HUES64 (cell line): ENCODE results near the gene MICAL3.
"Not testable (repeated sequence)": the region's sequence is repeated elsewhere in the genome, so short reads cannot be mapped to it uniquely, and the experiment has no call there.

Experiments
- H3K27ac ChIP-seq: 2 replicates; pipeline ENCODE4 v1.7.0; 2013; ENCODE audit warnings: low read depth, low read length, inconsistent platforms
- H3K27me3 ChIP-seq: 2 replicates; pipeline ENCODE4 v1.6.1; 2013; ENCODE audit warnings: mild to moderate bottlenecking, low read length; ENCODE audit not compliant: insufficient read depth
- H3K36me3 ChIP-seq: 2 replicates; pipeline ENCODE4 v1.6.1; 2013; ENCODE audit warnings: mild to moderate bottlenecking, low read length; ENCODE audit not compliant: insufficient read depth
- H3K4me1 ChIP-seq: 2 replicates; pipeline ENCODE4 v1.6.1; 2013; ENCODE audit warnings: mild to moderate bottlenecking, low read length, moderate library complexity; ENCODE audit not compliant: insufficient read depth
- H3K4me3 ChIP-seq: 2 replicates; pipeline ENCODE4 v1.5.1; 2013; ENCODE audit warnings: mild to moderate bottlenecking, low read length, moderate library complexity
- H3K9ac ChIP-seq: 2 replicates; pipeline ENCODE4 v1.6.1; 2013; ENCODE audit warnings: mild to moderate bottlenecking, low read depth, low read length
- H3K9me3 ChIP-seq: 2 replicates; pipeline ENCODE4 v1.6.1; 2013; ENCODE audit warnings: low read depth, low read length; ENCODE audit not compliant: insufficient read depth
- WGBS: fragments of 150-250, 120-280 bp; methylation state at CpG from one replicate; pipeline ENCODE4 v1.1.7; 2013; ENCODE audit warnings: missing lambda C conversion rate; 5-methylcytosine and 5-hydroxymethylcytosine counted together

MICAL3 gene

DNA sequence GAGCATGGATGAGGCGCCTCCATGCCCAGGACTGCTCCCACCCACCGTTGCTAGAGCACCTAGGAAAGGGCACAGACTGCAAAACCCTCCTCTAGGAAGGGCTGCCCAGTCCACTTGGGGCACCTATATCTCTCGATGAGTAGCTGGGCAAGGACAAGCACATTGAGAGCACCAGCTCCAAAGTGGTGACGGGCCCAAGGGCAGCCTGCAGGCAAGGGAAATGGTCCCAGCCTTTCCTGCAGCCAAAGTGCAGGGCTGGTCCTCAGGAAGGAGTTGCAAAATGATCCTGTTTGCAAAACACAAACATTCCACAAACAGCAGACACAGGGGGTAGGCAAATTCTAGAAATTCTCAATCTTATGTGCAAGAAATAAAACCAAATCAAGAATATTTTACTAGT, 32.4 kb downstream of the MICAL3 start:
- H3K27ac ChIP-seq = not testable (repeated sequence)

DNA sequence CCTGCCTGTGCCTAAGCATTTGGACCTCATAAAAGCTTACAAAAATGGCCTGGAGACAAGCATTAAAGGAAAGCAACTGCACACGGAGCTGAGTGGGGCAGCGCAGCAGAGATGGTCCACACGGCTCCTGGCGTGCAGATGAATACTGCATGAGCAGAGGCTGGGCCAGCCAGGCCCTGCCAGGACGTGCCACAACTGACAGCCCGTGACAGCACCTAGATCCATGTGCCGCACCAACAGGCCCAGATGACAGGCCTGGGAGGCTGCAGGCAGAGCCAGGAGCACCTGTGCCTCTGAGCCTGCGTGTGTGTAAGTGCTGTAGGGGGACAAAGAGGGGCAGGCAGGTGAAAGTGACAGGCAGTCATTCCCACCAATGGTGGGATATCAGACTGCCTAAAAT, 33.4 kb downstream of the MICAL3 start:
- H3K9ac ChIP-seq = no peak overlapping the region
- 93% methylated on average over 8 of the region's 8 CpGs for WGBS

More for the DNA sequence above, 32.4 kb downstream of the MICAL3 start:
- not testable (repeated sequence) for H3K9ac ChIP-seq, H3K9me3 ChIP-seq, H3K27me3 ChIP-seq, H3K4me3 ChIP-seq, H3K4me1 ChIP-seq, H3K36me3 ChIP-seq
- 94% methylated on average over 4 of the region's 4 CpGs for WGBS

DNA sequence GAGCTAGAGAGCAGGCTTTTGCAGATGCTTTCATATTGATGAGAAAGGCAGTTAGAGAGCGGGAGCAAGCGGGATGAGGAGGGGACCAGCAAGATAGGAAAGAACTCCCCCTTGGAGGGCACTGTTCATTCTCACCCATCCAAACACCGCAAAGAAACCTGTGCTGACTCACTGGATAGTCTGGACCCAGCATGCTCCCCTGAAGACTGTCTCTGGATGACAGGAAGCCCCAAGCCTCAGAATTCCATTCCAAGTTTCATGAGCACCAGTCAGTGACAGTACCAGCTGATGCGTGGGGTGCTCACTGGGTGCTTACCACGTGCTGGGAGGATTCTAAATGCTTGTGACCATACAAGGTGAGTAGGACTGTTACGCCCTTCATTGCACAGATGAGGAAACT, 34.2 kb downstream of the MICAL3 start:
- Histone ChIP-seq H3K27me3 (no peaks in the 10 kb centered on the region), H3K9me3 (no peaks in the 10 kb centered on the region), H3K9ac (no peak overlapping the region), H3K36me3 (no peaks in the 10 kb centered on the region), H3K27ac (no peak overlapping the region), H3K4me1 (no peaks in the 10 kb centered on the region; the same call in 1 of the 2 replicates), H3K4me3 (no peak overlapping the region)
- 80% methylated on average over 6 of the region's 6 CpGs for WGBS

More for the DNA sequence above, 33.4 kb downstream of the MICAL3 start:
- no peak overlapping the region for H3K4me3 ChIP-seq
- H3K36me3 ChIP-seq = no peaks in the 10 kb centered on the region
- no peaks in the 10 kb centered on the region; the same call in 1 of the 2 replicates for H3K4me1 ChIP-seq
- H3K9me3 ChIP-seq = no peaks in the 10 kb centered on the region
- no peaks in the 10 kb centered on the region for H3K27me3 ChIP-seq
- H3K27ac ChIP-seq = no peak overlapping the region

DNA sequence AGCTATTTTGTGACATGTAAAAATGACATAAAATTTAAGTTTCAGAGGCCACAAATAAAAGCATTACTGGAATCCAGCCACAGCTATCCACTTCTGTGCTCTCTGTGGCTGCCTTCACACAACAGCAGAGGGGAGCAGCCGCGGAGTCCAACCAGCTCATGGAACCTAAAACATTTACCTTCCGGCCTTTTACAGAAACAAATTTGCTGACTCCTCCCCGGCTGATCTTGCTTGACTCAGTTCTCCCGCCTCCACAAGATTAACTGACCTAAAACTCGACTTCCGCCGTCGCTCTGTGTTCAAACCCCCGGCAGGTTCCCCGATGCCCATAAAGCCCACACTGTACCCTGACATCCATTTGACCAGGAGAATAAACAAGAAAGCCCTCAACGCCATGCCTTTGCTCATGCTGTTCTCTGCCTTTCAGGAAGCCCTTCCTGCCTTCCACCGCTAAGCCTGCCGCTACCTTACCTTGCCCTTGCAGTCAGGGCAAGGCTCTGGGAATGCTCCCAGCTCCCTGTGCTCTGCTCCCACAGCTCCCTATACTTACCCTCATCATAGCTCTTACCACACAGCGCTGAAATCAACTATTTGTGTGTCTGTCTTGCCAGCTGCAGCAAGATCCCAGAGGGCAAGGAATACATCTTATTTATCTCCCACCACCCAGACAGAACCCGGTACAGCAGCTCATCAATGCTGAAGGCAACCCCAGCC, 35.4 kb downstream of the MICAL3 start:
- no peaks in the 10 kb centered on the region; the same call in none of the 2 replicates for H3K4me1 ChIP-seq
- 90% methylated on average over 16 of the region's 16 CpGs for WGBS
- no peak overlapping the region for H3K9ac ChIP-seq

DNA sequence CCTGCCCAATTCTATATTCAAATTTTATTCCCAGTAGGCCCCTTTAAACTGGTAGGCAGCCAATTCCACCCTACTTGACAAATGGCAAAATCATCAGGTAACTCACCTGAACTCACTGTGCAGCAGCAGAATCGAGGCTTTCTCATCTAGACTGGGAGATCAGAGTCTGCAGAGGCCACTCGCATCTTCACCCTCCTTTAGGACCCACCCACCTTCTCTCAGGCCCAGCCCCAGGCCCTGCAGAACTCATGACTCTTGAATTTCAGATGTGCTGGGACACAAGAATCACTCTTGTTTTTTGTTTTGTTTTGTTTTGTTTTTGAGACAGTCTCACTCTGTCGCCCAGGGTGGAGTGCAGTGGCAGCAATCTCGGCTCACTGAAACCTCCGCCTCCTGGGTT, 38.8 kb downstream of the MICAL3 start:
- Histone ChIP-seq H3K27ac (no peak overlapping the region), H3K9ac (no peak overlapping the region), H3K9me3 (no peaks in the 10 kb centered on the region), H3K4me3 (no peak overlapping the region), H3K27me3 (no peaks in the 10 kb centered on the region), H3K36me3 (no peaks in the 10 kb centered on the region), H3K4me1 (peaks cover 5% of the 10 kb centered on the region)
- 90% methylated on average over 5 of the region's 5 CpGs for WGBS

More for the DNA sequence above, 35.4 kb downstream of the MICAL3 start:
- no peaks in the 10 kb centered on the region for H3K9me3 ChIP-seq
- H3K27ac ChIP-seq = no peak overlapping the region
- H3K36me3 ChIP-seq = no peaks in the 10 kb centered on the region
- H3K4me3 ChIP-seq = no peak overlapping the region
- no peaks in the 10 kb centered on the region for H3K27me3 ChIP-seq

DNA sequence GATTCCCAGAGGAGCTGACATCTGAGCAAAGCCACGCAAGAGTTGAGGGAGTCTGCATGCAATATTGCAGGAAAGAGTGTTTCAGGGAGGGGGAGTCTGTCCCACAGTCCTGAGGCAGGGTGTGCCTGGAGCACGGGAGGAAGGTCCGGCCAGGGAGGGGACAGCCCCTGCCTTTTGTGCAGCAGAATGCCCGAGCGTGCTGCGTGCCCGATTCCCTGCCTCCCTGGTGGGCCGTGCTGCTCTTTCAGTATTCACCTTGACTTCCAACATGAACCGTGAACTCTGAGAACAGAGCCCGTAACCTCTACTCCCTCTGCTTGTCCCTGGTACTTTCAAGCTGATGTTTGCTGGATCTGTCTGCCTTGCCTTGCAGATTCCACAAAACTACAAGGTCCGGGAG, 39.3 kb downstream of the MICAL3 start:
- not testable (repeated sequence) for H3K9me3 ChIP-seq, H3K9ac ChIP-seq, H3K36me3 ChIP-seq, H3K4me3 ChIP-seq, H3K27ac ChIP-seq, H3K27me3 ChIP-seq
- peaks cover 10% of the 10 kb centered on the region for H3K4me1 ChIP-seq
- 90% methylated on average over 11 of the region's 11 CpGs for WGBS

DNA sequence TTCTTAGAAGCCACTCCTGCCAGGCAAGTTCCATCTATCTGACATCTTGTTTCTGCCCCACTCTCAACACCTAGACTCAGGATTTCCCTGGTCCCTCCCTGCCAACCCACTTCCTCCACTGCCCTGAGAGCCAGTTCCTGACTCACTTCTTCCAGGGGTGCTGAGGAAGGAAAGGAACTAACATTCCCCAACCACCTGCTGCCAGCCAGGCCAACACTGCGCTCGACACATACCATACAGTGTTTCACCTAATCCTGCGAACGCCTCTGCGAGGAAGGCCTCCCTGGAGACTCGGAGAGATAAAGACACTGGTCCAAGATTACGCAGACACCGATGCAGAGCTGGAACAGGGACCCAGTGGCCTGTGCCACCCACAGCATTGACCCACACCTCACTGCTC, 40.2 kb downstream of the MICAL3 start:
- peaks cover 13% of the 10 kb centered on the region for H3K4me1 ChIP-seq

DNA sequence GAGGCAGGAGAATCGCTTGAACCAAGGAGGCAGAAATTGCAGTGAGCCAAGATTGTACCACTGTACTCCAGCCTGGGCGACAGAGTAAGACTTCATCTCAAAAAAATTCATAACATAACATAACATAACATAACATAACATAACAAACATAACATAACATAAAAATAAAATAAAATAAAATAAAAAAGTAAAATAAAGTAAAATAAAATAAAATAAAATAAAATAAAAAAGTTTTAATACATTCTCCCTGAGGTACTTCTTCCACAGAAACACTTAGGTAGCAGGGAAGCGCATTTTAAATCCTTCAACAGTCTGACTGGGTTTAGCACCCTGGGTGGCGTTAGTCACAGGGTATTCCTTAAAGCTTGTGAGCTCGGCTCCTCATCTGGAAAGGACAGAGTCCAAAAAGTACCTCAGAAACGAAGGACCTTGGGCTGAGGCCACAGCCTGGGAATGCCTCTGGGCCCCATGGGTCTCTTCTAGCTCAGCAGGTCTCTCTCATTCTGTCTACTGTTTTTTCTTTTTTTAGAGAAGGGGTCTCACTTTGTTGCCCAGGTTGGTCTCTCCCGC, 41.7 kb downstream of the MICAL3 start:
- WGBS = 89% methylated on average over 7 of the region's 7 CpGs
- peaks cover 13% of the 10 kb centered on the region for H3K4me1 ChIP-seq
- H3K27me3 ChIP-seq = no peaks in the 10 kb centered on the region
- no peak overlapping the region for H3K4me3 ChIP-seq
- no peaks in the 10 kb centered on the region for H3K36me3 ChIP-seq
- no peak overlapping the region for H3K9ac ChIP-seq
- H3K9me3 ChIP-seq = no peaks in the 10 kb centered on the region
- no peak overlapping the region for H3K27ac ChIP-seq

More for the DNA sequence above, 40.2 kb downstream of the MICAL3 start:
- WGBS = 93% methylated on average over 8 of the region's 8 CpGs
- Histone ChIP-seq H3K4me3 (no peak overlapping the region), H3K9ac (no peak overlapping the region), H3K36me3 (no peaks in the 10 kb centered on the region), H3K9me3 (no peaks in the 10 kb centered on the region), H3K27ac (no peak overlapping the region), H3K27me3 (no peaks in the 10 kb centered on the region)

DNA sequence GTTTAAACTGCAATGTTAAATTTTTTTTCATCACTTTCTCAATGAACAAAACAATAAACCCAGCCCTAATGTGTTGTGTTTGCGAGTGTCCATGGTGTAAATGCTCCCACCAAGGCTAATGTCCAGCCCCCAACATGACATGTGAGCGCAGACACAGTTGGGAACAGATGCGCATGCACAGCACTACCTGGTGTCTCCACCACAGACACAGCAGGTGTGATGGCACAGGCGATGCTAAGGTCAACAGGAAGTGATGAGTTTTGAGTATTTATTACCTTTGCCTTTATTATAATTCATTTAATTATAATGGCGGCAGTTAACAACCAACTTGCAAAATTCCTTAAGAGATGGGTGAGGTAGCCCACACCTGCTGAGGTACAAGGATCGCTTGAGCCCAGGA, 42.9 kb downstream of the MICAL3 start:
- Histone ChIP-seq H3K27me3 (no peaks in the 10 kb centered on the region), H3K4me1 (peaks cover 13% of the 10 kb centered on the region), H3K27ac (no peak overlapping the region), H3K4me3 (no peak overlapping the region), H3K36me3 (no peaks in the 10 kb centered on the region), H3K9ac (no peak overlapping the region), H3K9me3 (no peaks in the 10 kb centered on the region)
- WGBS = 89% methylated on average over 6 of the region's 6 CpGs

DNA sequence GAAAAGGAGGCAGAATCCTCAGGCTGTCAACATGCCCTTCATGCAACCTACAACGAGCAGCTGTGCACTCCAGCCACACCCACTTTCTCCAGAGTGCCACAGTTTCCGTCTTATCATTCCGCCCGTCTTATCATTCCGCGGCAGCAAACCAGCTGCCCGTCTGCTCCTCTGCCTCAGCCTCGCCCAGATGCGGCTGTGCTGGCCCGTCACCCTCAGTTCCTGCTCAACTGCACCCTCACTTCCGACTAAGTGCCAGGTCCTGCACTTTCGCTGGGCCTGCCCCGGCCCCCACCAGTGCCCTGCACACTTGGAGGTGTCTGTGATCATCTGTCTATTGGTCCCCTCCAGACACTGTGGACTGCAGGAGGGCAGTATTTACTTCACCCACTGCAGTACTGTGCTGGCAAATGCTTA, 43.7 kb downstream of the MICAL3 start:
- no peak overlapping the region for H3K9ac ChIP-seq
- H3K4me1 ChIP-seq = peaks cover 13% of the 10 kb centered on the region
- H3K27me3 ChIP-seq = no peaks in the 10 kb centered on the region
- no peaks in the 10 kb centered on the region for H3K9me3 ChIP-seq
- 83% methylated on average over 13 of the region's 13 CpGs for WGBS
- no peak overlapping the region for H3K4me3 ChIP-seq
- no peaks in the 10 kb centered on the region for H3K36me3 ChIP-seq
- no peak overlapping the region for H3K27ac ChIP-seq

DNA sequence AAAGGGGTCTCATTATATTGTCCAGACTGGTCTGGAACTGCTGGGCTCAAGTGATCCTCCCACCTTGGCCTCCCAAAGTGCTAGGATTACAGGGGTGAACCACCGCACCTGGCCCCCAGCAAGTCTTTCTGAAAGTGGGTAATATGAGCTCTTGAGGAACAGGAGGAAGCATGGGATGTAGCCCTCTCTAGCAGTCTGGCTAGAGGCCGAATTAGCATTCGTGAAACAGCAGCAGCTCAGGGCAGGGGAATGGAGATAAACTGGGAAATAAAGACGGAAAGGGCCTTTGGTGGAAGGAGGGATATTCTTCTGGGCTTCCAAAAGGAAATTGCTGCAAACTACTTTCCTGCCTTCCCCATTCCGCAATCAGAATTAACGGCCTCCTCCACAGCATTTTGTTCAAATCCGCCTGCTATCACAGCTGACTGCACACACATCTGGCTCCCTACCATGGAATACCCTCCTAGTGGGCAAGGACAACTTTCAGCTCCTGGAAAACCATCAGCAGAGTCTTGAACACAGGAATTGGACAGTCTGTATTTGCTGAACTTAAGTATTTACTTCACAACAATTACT, 44.3 kb downstream of the MICAL3 start:
- peaks cover 13% of the 10 kb centered on the region for H3K4me1 ChIP-seq
- 75% methylated on average over 7 of the region's 7 CpGs for WGBS
- H3K36me3 ChIP-seq = no peaks in the 10 kb centered on the region
- no peaks in the 10 kb centered on the region for H3K27me3 ChIP-seq
- no peak overlapping the region for H3K9ac ChIP-seq
- H3K9me3 ChIP-seq = no peaks in the 10 kb centered on the region
- no peak overlapping the region for H3K4me3 ChIP-seq
- H3K27ac ChIP-seq = no peak overlapping the region
